SJSA1 (cell line): Measurements from ENCODE around the gene POU3F1. TPM values are rescaled to one million over a fixed set of nuclear protein-coding genes. Genes with fewer than 3 reads are reported as not detected.

ENCODE experiments used
- DNase-seq, 2 experiments: peaks; one replicate each; pipeline ENCODE4 v3.0.0-alpha.2; 2015 to 2020; ENCODE audit warnings: low spot score in 2 of 2, low read depth in 1 of 2
- H3K27ac ChIP-seq: fragments of 250-450 bp; sonication (Bioruptor Pico); 2 replicates; pipeline ENCODE4 v1.5.1; 2020; ENCODE audit warnings: mild to moderate bottlenecking, moderate library complexity
- H3K27me3 ChIP-seq: fragments of 250-450 bp; sonication (Bioruptor Pico); replicated peaks from 2 replicates; pipeline ENCODE4 v1.5.1; 2020; ENCODE audit warnings: mild to moderate bottlenecking, moderate library complexity
- H3K36me3 ChIP-seq: fragments of 250-450 bp; sonication (Bioruptor Pico); 2 replicates; pipeline ENCODE4 v1.5.1; 2020; ENCODE audit warnings: mild to moderate bottlenecking
- H3K4me1 ChIP-seq: fragments of 250-450 bp; sonication (Bioruptor Pico); replicated peaks from 2 replicates; pipeline ENCODE4 v1.6.1; 2021; ENCODE audit warnings: mild to moderate bottlenecking
- H3K4me3 ChIP-seq: fragments of 250-450 bp; sonication (Bioruptor Pico); 2 replicates; pipeline ENCODE4 v1.5.1; 2020; ENCODE audit warnings: mild to moderate bottlenecking
- H3K9me3 ChIP-seq: fragments of 250-450 bp; sonication (Bioruptor Pico); replicated peaks from 2 replicates; pipeline ENCODE4 v1.5.1; 2020; ENCODE audit warnings: mild to moderate bottlenecking
- total RNA-seq: library from RNA; depleted of rRNA; stranded (reverse); fragments of >200 nt; shearing (Covaris generic); gene quantifications from 2 replicates; pipeline ENCODE4 v1.2.3, GENCODE V29; 2014

The POU3F1 gene
- total RNA-seq, 1 experiment from 2014 or later = 0.26 TPM

GRCh38 chr1:38064197-38064903 lies 17.8 kb upstream of the POU3F1 start:
- DNase-seq = peak; percentile 74 to 89
- no peaks in the 10 kb centered on the region for H3K36me3 ChIP-seq
- no peaks in the 10 kb centered on the region for H3K27me3 ChIP-seq
- H3K4me3 ChIP-seq = no peak overlapping the region
- peak overlapping the region; percentile 35 for H3K27ac ChIP-seq
- peaks cover 12% of the 10 kb centered on the region for H3K4me1 ChIP-seq
- H3K9me3 ChIP-seq = no peaks in the 10 kb centered on the region

DNA sequence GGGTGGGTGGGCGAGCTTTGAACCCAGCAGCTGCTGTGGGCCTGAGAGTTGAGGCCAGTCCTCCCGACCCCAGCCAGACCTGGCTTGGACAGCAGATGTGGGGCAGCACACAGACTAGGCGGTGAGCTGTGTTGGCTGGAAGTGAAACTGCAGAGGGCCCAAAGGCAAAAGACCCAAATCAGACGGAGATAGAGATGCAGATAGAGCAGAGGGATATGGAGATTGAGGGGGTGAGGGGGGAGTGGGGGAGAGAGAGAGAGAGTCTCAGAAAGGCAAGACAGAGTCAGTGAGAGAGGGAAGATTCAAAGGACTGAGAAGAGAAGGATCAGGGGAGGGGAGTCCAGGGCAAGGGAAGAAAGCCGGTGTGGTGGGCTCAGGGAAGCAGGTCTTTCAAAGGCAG lies 17.0 kb upstream of the POU3F1 start:
- H3K4me3 ChIP-seq = no peak overlapping the region
- no peaks in the 10 kb centered on the region for H3K9me3 ChIP-seq
- H3K27ac ChIP-seq = peak overlapping the region; percentile 35
- H3K27me3 ChIP-seq = no peaks in the 10 kb centered on the region
- no peaks in the 10 kb centered on the region for H3K36me3 ChIP-seq
- DNase-seq = no peak
- peaks cover 12% of the 10 kb centered on the region for H3K4me1 ChIP-seq

DNA sequence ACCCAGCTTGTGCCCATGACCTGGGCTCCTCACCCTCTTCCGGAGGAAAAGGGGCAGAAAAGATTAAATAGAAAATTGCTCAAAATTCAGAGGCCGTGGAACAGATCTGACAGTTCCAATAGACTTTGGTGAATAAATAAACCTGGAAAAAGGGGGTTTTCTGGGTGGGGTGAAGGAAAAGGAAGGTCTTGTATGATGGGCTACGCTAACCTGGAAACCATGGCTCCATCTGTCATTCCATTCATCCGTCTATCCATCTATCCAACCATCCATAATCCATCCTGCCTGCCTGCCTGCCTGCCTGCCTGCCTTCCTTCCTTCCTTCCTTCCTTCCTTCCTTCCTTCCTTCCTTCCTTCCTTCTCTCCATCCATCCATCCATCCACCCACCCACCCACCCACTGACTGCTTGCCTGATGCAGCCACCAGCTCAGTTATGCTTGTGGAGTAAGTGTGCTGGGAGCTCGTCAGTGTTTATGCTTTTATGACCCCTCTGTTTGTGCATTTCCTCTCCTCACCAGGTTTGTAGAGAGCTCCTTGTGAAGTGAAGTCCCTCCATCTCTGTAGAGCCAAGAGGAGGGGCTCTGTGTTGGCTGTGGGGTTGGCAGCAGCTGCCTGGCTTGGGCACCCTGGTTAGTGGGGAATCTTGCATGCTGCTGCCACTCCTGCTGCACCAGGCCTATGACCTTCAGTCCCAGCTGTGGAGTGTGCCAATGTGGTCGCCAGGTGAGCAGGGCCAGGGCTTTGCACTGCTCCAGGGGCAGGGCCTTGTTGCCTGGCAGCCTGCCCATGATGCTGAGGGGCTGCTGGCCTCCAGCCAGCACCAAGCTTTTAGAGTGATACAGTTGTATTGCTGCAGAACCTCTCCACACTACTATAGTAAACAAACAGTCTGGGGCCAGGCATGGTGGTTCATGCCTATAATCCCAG lies 16.0 kb upstream of the POU3F1 start:
- H3K4me3 ChIP-seq = no peak overlapping the region
- no peak for DNase-seq
- peaks cover 12% of the 10 kb centered on the region for H3K4me1 ChIP-seq
- no peak overlapping the region for H3K27ac ChIP-seq
- no peaks in the 10 kb centered on the region for H3K36me3 ChIP-seq
- no peaks in the 10 kb centered on the region for H3K9me3 ChIP-seq
- no peaks in the 10 kb centered on the region for H3K27me3 ChIP-seq

- DNase-seq = no peak
- H3K27me3 ChIP-seq = no peaks in the 10 kb centered on the region
- peaks cover 12% of the 10 kb centered on the region for H3K4me1 ChIP-seq
- H3K4me3 ChIP-seq = no peak overlapping the region
- no peak overlapping the region for H3K27ac ChIP-seq
- no peaks in the 10 kb centered on the region for H3K9me3 ChIP-seq
- no peaks in the 10 kb centered on the region for H3K36me3 ChIP-seq
Measured at GRCh38 chr1:38061883-38062328, 15.3 kb upstream of the POU3F1 start.

DNA sequence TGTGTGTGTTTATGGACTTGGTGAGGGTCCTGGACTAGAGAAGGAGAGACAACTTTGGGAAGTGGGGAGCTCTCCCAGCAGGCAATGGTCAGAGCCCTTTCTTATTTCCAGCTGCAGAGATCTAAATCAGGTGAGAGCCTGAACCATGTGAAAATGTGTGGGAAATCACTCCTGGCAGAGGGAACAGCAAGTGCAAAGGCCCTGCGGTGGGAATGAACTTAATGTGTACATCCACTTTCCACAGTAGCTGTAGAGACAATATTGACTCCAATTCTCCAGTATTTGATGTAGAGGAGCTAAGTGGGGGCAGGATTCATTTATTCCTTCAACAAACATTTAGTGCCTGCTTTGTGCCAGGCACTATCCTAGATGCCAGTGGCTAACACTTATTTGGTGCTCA lies 14.7 kb upstream of the POU3F1 start:
- no peak for DNase-seq
- H3K4me1 ChIP-seq = peaks cover 12% of the 10 kb centered on the region
- no peaks in the 10 kb centered on the region for H3K36me3 ChIP-seq
- H3K9me3 ChIP-seq = no peaks in the 10 kb centered on the region
- H3K4me3 ChIP-seq = no peak overlapping the region
- no peak overlapping the region for H3K27ac ChIP-seq
- H3K27me3 ChIP-seq = no peaks in the 10 kb centered on the region

- DNase-seq = no peak
- Histone ChIP-seq H3K36me3 (no peaks in the 10 kb centered on the region), H3K9me3 (no peaks in the 10 kb centered on the region), H3K4me3 (no peak overlapping the region), H3K27me3 (no peaks in the 10 kb centered on the region), H3K27ac (no peak overlapping the region), H3K4me1 (peaks cover 12% of the 10 kb centered on the region)
Measured at GRCh38 chr1:38060498-38060897, 13.9 kb upstream of the POU3F1 start.

GRCh38 chr1:38059635-38060250 lies 13.2 kb upstream of the POU3F1 start:
- Histone ChIP-seq H3K9me3 (no peaks in the 10 kb centered on the region), H3K27me3 (no peaks in the 10 kb centered on the region), H3K27ac (no peak overlapping the region), H3K4me3 (no peak overlapping the region), H3K36me3 (no peaks in the 10 kb centered on the region), H3K4me1 (peaks cover 11% of the 10 kb centered on the region)
- DNase-seq = no peak

- no peaks in the 10 kb centered on the region for H3K4me1 ChIP-seq
- DNase-seq = no peak
- no peak overlapping the region for H3K4me3 ChIP-seq
- H3K27ac ChIP-seq = no peak overlapping the region
- no peaks in the 10 kb centered on the region for H3K27me3 ChIP-seq
- no peaks in the 10 kb centered on the region for H3K9me3 ChIP-seq
- H3K36me3 ChIP-seq = no peaks in the 10 kb centered on the region
Measured at GRCh38 chr1:38055965-38056364, 9.4 kb upstream of the POU3F1 start.

DNA sequence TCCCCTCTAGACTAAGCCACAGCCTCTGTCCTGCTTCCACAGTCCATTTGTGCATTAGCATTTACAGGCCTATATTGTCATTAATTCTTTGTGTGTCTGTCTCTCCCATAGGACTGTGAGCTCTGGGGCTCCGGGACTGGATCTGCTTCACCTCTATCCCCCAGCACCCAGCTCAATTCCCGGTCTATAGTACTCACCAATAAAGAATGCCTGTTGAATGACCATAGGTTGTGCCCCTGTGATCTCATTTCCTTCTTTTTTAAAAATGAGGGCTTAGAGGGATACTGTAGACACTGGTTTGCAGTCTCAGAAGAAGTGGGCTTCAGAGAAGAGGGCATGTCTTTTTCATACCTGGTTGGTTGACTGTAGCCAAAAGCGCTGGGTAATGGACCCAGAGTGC lies 8.8 kb upstream of the POU3F1 start:
- Histone ChIP-seq H3K4me3 (no peak overlapping the region), H3K9me3 (no peaks in the 10 kb centered on the region), H3K36me3 (no peaks in the 10 kb centered on the region), H3K27ac (no peak overlapping the region), H3K27me3 (no peaks in the 10 kb centered on the region), H3K4me1 (no peaks in the 10 kb centered on the region)
- DNase-seq = no peak

DNA sequence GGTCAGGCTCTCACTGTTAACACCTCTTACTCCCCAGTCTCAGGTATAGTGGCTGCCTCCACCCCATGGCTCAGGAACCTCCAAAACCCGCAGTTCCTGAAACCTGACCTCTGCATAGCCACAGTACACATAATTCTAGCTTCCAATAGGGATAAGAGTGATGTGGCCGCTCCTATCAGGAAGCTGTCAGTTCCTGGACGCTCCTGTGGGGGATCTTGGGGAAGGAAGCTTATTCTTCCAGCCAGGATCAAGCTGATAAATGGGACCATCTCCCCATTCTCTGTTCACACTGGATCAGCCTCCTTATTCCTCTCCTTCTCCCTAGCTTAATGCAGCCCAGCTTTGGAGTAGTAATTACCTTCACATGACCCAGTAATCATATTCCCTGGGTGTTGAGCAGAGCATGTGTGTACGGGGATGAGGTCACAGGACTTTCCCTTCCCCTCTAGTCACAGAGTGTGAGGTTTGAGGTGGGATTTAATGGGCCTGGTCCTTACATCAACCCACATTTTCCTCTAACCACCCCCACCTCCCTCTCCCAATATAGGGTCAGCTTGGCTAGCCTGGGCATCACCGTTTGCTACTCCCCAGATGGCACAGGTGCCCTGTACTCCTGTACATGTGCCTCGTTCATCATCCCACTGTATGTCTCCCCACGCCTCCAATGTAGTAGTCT lies 7.0 kb upstream of the POU3F1 start:
- Histone ChIP-seq H3K4me3 (no peak overlapping the region), H3K27me3 (no peaks in the 10 kb centered on the region), H3K27ac (no peak overlapping the region), H3K36me3 (no peaks in the 10 kb centered on the region), H3K4me1 (no peaks in the 10 kb centered on the region), H3K9me3 (no peaks in the 10 kb centered on the region)
- DNase-seq = no peak

DNA sequence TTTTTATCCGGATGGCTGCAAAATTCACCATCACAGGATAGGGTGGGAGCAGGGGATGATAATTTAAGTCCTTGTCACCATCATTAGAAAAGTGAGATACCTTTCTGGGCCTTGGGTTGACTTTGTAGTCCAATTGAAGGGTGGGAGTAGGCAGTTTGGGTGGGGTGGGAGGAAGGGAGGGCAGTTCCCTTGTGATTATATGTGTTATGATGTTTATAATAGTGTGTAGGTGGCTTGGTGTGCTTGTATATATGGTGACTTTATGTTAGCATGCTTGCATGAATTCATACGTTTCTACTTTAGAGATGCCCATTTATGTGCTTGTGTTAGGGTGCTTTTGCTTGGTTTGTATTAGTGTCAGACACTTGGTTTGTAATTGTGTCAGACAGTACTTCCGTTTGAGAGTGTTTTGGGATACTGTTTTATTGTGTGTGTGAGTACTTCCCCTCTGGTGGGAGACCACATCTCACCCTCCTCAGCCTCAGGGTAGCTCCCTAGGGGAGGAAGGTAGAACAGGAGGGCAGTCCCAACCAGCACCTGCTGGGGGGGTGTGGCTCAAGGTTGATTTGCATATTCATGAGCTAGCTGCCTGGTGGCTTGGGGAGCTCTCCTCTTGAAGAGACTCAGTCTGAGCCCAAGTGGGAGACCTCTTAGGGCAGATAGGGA lies 6.3 kb upstream of the POU3F1 start:
- H3K27ac ChIP-seq = no peak overlapping the region
- no peaks in the 10 kb centered on the region for H3K36me3 ChIP-seq
- H3K4me3 ChIP-seq = no peak overlapping the region
- H3K4me1 ChIP-seq = no peaks in the 10 kb centered on the region
- no peak for DNase-seq
- peaks cover 5% of the 10 kb centered on the region for H3K27me3 ChIP-seq
- H3K9me3 ChIP-seq = no peaks in the 10 kb centered on the region

DNA sequence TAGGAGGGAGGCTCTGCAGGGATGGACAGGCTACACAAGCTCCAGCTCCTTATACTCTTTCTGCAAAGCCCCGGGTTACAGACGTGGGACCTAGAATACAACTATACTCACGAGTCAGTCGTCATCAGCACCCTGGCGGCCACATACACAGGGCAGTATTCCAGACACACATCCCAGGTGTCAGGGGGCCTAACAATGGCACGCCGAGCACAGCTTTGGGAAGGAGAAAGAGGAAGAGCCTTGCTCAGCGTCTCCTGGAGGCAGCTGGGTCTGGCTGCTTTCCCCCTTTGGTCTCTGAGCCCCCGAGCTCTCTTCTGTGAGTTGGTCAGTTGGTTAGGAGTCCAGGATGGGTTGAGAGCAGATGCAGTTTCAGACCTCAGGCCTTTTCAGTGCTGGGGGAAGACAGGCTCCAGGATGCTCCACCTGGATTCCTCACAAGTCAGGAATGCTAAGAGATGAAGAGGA lies 4.5 kb upstream of the POU3F1 start:
- no peak overlapping the region for H3K4me3 ChIP-seq
- no peak overlapping the region for H3K27ac ChIP-seq
- no peak for DNase-seq
- peaks cover 15% of the 10 kb centered on the region for H3K27me3 ChIP-seq
- H3K4me1 ChIP-seq = peaks cover 15% of the 10 kb centered on the region
- H3K9me3 ChIP-seq = no peaks in the 10 kb centered on the region; the same call in 1 of the 2 replicates
- no peaks in the 10 kb centered on the region for H3K36me3 ChIP-seq
